ENCODE results near the gene FOXK2. TPM values are rescaled to one million over a fixed set of nuclear protein-coding genes. Genes with fewer than 3 reads are reported as not detected.

The FOXK2 gene
- total and polyA plus RNA-seq, 2 of the 8 experiments (the other 6 are each of a cell fraction or from before 2014, with no cell fraction given), result 34.7 to 64.9 TPM

DNA sequence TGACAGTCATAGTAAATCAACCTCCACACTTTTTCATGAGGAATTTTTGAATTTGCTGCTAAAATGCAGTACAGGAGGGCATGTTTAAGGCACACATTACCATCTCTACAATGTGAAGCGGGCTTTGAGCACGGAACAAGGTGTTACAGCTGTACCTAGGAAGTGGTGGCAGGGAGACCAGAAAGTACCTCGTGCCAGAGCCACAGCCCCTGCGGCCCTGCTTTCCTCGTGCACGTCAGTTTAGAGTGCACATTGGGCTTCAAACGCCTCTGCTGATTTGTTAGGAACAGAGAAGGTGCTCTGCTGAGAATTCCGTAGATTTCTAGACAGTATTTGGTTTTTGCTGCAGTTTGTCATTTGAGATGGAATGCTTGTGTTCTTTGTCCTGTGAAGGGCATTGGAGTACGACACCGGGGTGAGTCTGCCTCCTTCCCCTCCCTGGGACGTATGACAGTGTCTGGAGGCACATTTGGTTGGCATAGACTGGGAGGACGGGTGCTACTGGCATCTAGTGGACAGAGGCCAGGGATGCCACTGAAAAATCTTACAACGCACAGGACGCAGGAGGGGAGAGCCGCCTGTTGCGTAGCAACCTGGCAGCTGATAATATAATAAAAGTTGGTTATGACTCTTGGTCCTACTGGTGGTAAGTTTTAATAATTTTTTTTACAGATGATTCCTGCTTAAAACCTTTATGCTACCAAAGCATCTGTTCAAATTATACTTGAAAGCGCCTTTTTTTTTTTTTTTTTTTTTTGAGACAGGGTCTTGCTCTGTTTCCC, 9.1 kb downstream of the FOXK2 start:
- Histone ChIP-seq H3K9ac (replicated peaks in 1 of 4; ENCODE audit: extremely low read depth in 1 of 4, low read depth in 3 of 4, low read length in 3 of 4) (no peak overlapping the region), H2BK15ac (ENCODE audit: low read length) (no peak overlapping the region)
- FAIRE-seq, result no peak

More for the DNA sequence above, 9.1 kb downstream of the FOXK2 start:
- POLR2A ChIA-PET (ENCODE audit: partially characterized antibody), result interaction anchor here (0.9 kb wide), 1 partner anchor 10 kb away, joined by 3 read pairs; the partner anchor contains the start of gene FOXK2
- H2AK5ac ChIP-seq (ENCODE audit: low read depth, low read length), result no peak overlapping the region
- no peak overlapping the region for H3K23ac ChIP-seq (ENCODE audit: insufficient read length)
- H3K4me1 ChIP-seq (replicated peaks in 1 of 4; ENCODE audit: control insufficient read depth in 3 of 4, insufficient read depth in 4 of 4, low read length in 3 of 4), result peaks cover 0 to 4% (median under 1%) of the 10 kb centered on the region in 4 experiments; a peak in 4 of 7 replicates
- H3K79me1 ChIP-seq (ENCODE audit: low read depth, low read length), result peaks cover 12% of the 10 kb centered on the region
- H4K20me1 ChIP-seq (replicated peaks in 1 of 2; ENCODE audit: control insufficient read depth in 1 of 2, insufficient read depth in 2 of 2, low read length in 2 of 2), result peaks cover 40% of the 10 kb centered on the region in 2 experiments
- H2BK12ac ChIP-seq (ENCODE audit: low read depth, low read length), result no peak overlapping the region
- WGBS, 2 experiments (ENCODE audit: extremely low coverage in 1 of 2, insufficient coverage in 1 of 2, insufficient read length in 1 of 2, insufficient replicate concordance in 2 of 2, low coverage in 1 of 2, low lambda C conversion rate in 2 of 2, missing lambda C conversion rate in 1 of 2), result 88% methylated on average over 17 of the region's 17 CpGs; no CpG with 5 or more reads in 1 of the 2 experiments
- no peaks in the 10 kb centered on the region for H3K27me3 ChIP-seq (replicated peaks in 1 of 4; ENCODE audit: control insufficient read depth in 3 of 4, extremely low read depth in 1 of 4, insufficient read depth in 3 of 4, low read length in 3 of 4)
- H4K91ac ChIP-seq (replicated peaks; ENCODE audit: insufficient read length, low read length), result no peak overlapping the region
- no peak overlapping the region for H3K4me2 ChIP-seq (ENCODE audit: insufficient read depth in 1 of 2, low read depth in 2 of 2, low read length in 2 of 2)
- no peak overlapping the region for H3K14ac ChIP-seq (ENCODE audit: insufficient read length)
- H4K8ac ChIP-seq (ENCODE audit: extremely low read depth, insufficient read depth, low read length), result no peak overlapping the region
- no peak overlapping the region for H2BK5ac ChIP-seq (ENCODE audit: low read depth, low read length)
- no peak overlapping the region for H3K18ac ChIP-seq (ENCODE audit: extremely low read depth, low read length)
- no peak overlapping the region for H2BK120ac ChIP-seq (replicated peaks; ENCODE audit: low read depth, low read length)
- H2AFZ ChIP-seq (ENCODE audit: low read length), result no peak overlapping the region
- H3K9me3 ChIP-seq (ENCODE audit: insufficient read depth in 2 of 2, low read depth in 1 of 2, low read length in 1 of 2), result no peaks in the 10 kb centered on the region
- H3K36me3 ChIP-seq (ENCODE audit: control insufficient read depth in 2 of 4, insufficient read depth in 4 of 4, low read length in 3 of 4), result no peaks in the 10 kb centered on the region
- peaks cover 54 to 99% of the 10 kb centered on the region in 2 experiments for H3K79me2 ChIP-seq (ENCODE audit: control insufficient read depth in 1 of 2, insufficient read depth in 2 of 2, low read length in 2 of 2)
- CTCF ChIA-PET (ENCODE audit: partially characterized antibody), result interaction anchor here (0.6 to 4.1 kb wide), 8 partner anchors 14 to 69 kb away, joined by 3 to 31 read pairs (median 4); no protein-coding TSS in a partner anchor
- H3K56ac ChIP-seq (replicated peaks; ENCODE audit: insufficient read length, low read depth, low read length), result no peak overlapping the region
- no peak overlapping the region for H2BK20ac ChIP-seq (ENCODE audit: low read length)
- 0 out of 2 replicates have a peak, but pooled peaks cover 2% of the 10 kb centered on the region for H3K23me2 ChIP-seq (ENCODE audit: low read depth, low read length)
- TF ChIP-seq, protein P1, sequence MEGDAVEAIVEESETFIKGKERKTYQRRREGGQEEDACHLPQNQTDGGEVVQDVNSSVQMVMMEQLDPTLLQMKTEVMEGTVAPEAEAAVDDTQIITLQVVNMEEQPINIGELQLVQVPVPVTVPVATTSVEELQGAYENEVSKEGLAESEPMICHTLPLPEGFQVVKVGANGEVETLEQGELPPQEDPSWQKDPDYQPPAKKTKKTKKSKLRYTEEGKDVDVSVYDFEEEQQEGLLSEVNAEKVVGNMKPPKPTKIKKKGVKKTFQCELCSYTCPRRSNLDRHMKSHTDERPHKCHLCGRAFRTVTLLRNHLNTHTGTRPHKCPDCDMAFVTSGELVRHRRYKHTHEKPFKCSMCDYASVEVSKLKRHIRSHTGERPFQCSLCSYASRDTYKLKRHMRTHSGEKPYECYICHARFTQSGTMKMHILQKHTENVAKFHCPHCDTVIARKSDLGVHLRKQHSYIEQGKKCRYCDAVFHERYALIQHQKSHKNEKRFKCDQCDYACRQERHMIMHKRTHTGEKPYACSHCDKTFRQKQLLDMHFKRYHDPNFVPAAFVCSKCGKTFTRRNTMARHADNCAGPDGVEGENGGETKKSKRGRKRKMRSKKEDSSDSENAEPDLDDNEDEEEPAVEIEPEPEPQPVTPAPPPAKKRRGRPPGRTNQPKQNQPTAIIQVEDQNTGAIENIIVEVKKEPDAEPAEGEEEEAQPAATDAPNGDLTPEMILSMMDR (IDR thresholded peaks at IDR 0.05; ENCODE audit: control extremely low read depth in 1 of 3, insufficient read depth in 1 of 3, low read depth in 1 of 3, low read length in 3 of 3), result peak; percentile 27 to 37 (median 34); a peak in 3 of 4 replicates
- TF ChIP-seq SAP30 (IDR thresholded peaks at IDR 0.05; ENCODE audit: insufficient read depth, insufficient replicate concordance, low read length) (no peak), TBP (IDR thresholded peaks at IDR 0.05; ENCODE audit: low read depth, low read length) (no peak), SIN3A (conservative IDR thresholded peaks at IDR 0.05 in 1 of 2, IDR thresholded peaks at IDR 0.05 in 1 of 2; ENCODE audit: low read depth in 1 of 2, low read length in 2 of 2) (no peak), RAD21 (IDR thresholded peaks at IDR 0.05 in 1 of 2, conservative IDR thresholded peaks at IDR 0.05 in 1 of 2; ENCODE audit: low read depth in 2 of 2, low read length in 2 of 2) (peak in 1 of 2 experiments; percentile 29; a peak in 2 of 4 replicates)
- no peak overlapping the region for H3K27ac ChIP-seq (ENCODE audit: low read depth, low read length)
- H3K4me3 ChIP-seq (ENCODE audit: extremely low read depth in 1 of 4, insufficient read depth in 2 of 4, low read depth in 3 of 4, low read length in 4 of 4), result no peak overlapping the region
- DNase-seq (ENCODE audit: low read depth in 1 of 2, low spot score in 2 of 2), result no peak
- no peak overlapping the region for H4K5ac ChIP-seq (ENCODE audit: insufficient read length, low read depth, low read length)
- H3K4ac ChIP-seq (replicated peaks; ENCODE audit: insufficient read length, low read depth, low read length), result no peak overlapping the region
